Thyroid gland (tissue), 4 donors: ENCODE measurements around the gene SVEP1. TPM values are rescaled to one million over a fixed set of nuclear protein-coding genes. Genes with fewer than 3 reads are reported as not detected.

Experiments
- DNase-seq, 2 donors: peaks; one replicate each; pipeline ENCODE4 v3.0.0-alpha.2; 2019
- H3K27ac ChIP-seq, 3 donors: fragments of 200-600 bp; sonication (generic); 1 replicate in 2 of 3; 2 replicates in 1 of 3; pipeline ENCODE4 v1.5.1; 2016 to 2019; ENCODE audit warnings: mild to moderate bottlenecking in 1 of 3, moderate library complexity in 1 of 3
- H3K27me3 ChIP-seq: fragments of 200-600 bp; sonication (generic); one replicate; pipeline ENCODE4 v1.5.1; 2019
- H3K36me3 ChIP-seq, 2 donors: fragments of 200-600 bp; sonication (generic); one replicate each; pipeline ENCODE4 v1.5.1; 2016 to 2019
- H3K4me1 ChIP-seq, 2 donors: fragments of 200-600 bp; sonication (generic); one replicate each; pipeline ENCODE4 v1.5.1; 2017 to 2019
- H3K4me3 ChIP-seq, 3 donors: fragments of 200-600 bp; sonication (generic); replicated peaks in 1 of 3; 1 replicate in 2 of 3; 2 replicates in 1 of 3; pipeline ENCODE4 v1.5.1; 2016; ENCODE audit warnings: mild to moderate bottlenecking in 1 of 3
- H3K9me3 ChIP-seq: fragments of 200-600 bp; sonication (generic); one replicate; pipeline ENCODE4 v1.5.1; 2017
- CTCF ChIP-seq, 6 experiments: fragments of 200-600 bp in 3 of 6; fragments of 450-650 bp in 3 of 6; sonication (generic) in 3 of 6; IDR thresholded peaks; one replicate each; pipeline ENCODE4 v1.5.1; 2016 to 2019; ENCODE audit warnings: antibody characterized with exemption in 6 of 6, mild to moderate bottlenecking in 2 of 6, inconsistent platforms in 1 of 6, moderate library complexity in 1 of 6
- POLR2A ChIP-seq, 2 donors: fragments of 450-650 bp; IDR thresholded peaks; one replicate each; pipeline ENCODE4 v1.6.1; 2017; ENCODE audit warnings: antibody characterized with exemption in 2 of 2, mild to moderate bottlenecking in 2 of 2, moderate library complexity in 1 of 2
- WGBS, 2 donors: methylation state at CpG; one replicate each; pipeline ENCODE4 v1.1.5; 2017; 5-methylcytosine and 5-hydroxymethylcytosine counted together
- intact Hi-C: fragments of 100-400 bp; cut with DNase I; formaldehyde crosslinking; loops from one replicate; pipeline ENCODE4 v1.15.1; 2023
- total RNA-seq, 4 donors: library from RNA; depleted of rRNA; stranded (reverse); fragments of >200 nt; gene quantifications; one replicate each; pipeline ENCODE4 v1.2.3, GENCODE V29; 2016

Gene SVEP1
- total RNA-seq, 4 donors from 2014 or later: 14.1 to 55.5 (median 31.9) TPM

GRCh38 chr9:110327716-110328115, 251.8 kb downstream of the SVEP1 start:
- WGBS, 2 donors: 93 to 94% methylated on average over 1 of the region's 1 CpG
- Histone ChIP-seq H3K27ac (no peak overlapping the region), H3K27me3 (no peaks in the 10 kb centered on the region), H3K36me3 (no peaks in the 10 kb centered on the region), H3K9me3 (no peaks in the 10 kb centered on the region), H3K4me3 (no peak overlapping the region), H3K4me1 (no peaks in the 10 kb centered on the region)
- TF ChIP-seq CTCF (IDR thresholded peaks at IDR 0.05) (no peak), POLR2A (IDR thresholded peaks at IDR 0.05) (no peak)
- intact Hi-C loops: no loop called here
- DNase-seq: no peak

GRCh38 chr9:110323818-110324217, 255.7 kb downstream of the SVEP1 start:
- intact Hi-C loops: no loop called here
- no peaks in the 10 kb centered on the region for H3K27me3 ChIP-seq

GRCh38 chr9:110320651-110321445, 258.7 kb downstream of the SVEP1 start:
- WGBS, 2 donors: 68 to 78% methylated on average over 3 of the region's 3 CpGs
- no peak overlapping the region for H3K27ac ChIP-seq
- intact Hi-C loops: no loop called here
- H3K4me1 ChIP-seq: no peaks in the 10 kb centered on the region
- no peaks in the 10 kb centered on the region for H3K27me3 ChIP-seq
- DNase-seq: no peak
- H3K9me3 ChIP-seq: no peaks in the 10 kb centered on the region
- TF ChIP-seq CTCF (IDR thresholded peaks at IDR 0.05) (no peak), POLR2A (IDR thresholded peaks at IDR 0.05) (no peak)
- H3K36me3 ChIP-seq: no peaks in the 10 kb centered on the region
- H3K4me3 ChIP-seq: no peak overlapping the region

More at GRCh38 chr9:110323818-110324217, 255.7 kb downstream of the SVEP1 start:
- H3K9me3 ChIP-seq: no peaks in the 10 kb centered on the region
- TF ChIP-seq CTCF (IDR thresholded peaks at IDR 0.05) (no peak), POLR2A (IDR thresholded peaks at IDR 0.05) (no peak)
- no peaks in the 10 kb centered on the region for H3K36me3 ChIP-seq
- H3K4me3 ChIP-seq: no peak overlapping the region
- no peak for DNase-seq
- no peaks in the 10 kb centered on the region for H3K4me1 ChIP-seq
- H3K27ac ChIP-seq: no peak overlapping the region

- Histone ChIP-seq H3K27me3 (no peaks in the 10 kb centered on the region), H3K36me3 (no peaks in the 10 kb centered on the region), H3K27ac (no peak overlapping the region), H3K9me3 (no peaks in the 10 kb centered on the region), H3K4me3 (no peak overlapping the region), H3K4me1 (no peaks in the 10 kb centered on the region)
- WGBS, 2 donors: 91 to 93% methylated on average over 4 of the region's 4 CpGs
- no peak for TF ChIP-seq CTCF (IDR thresholded peaks at IDR 0.05)
- TF ChIP-seq POLR2A (IDR thresholded peaks at IDR 0.05): no peak
- no peak for DNase-seq
- intact Hi-C loops: no loop called here
These were observed 259.6 kb downstream of the SVEP1 start for GRCh38 chr9:110319781-110320492.

GRCh38 chr9:110317911-110318310, 261.6 kb downstream of the SVEP1 start:
- intact Hi-C loops: no loop called here
- 91 to 97% methylated on average over 4 of the region's 4 CpGs for WGBS, 2 donors
- DNase-seq: no peak
- no peak overlapping the region for H3K27ac ChIP-seq
- TF ChIP-seq POLR2A (IDR thresholded peaks at IDR 0.05) (no peak), CTCF (IDR thresholded peaks at IDR 0.05) (no peak)
- H3K4me3 ChIP-seq: no peak overlapping the region
- H3K27me3 ChIP-seq: no peaks in the 10 kb centered on the region
- H3K9me3 ChIP-seq: no peaks in the 10 kb centered on the region
- H3K4me1 ChIP-seq: no peaks in the 10 kb centered on the region
- no peaks in the 10 kb centered on the region for H3K36me3 ChIP-seq
